GM12864 (cell line): ENCODE results near the gene GLUD1.
"Not testable (repeated sequence)": the region's sequence is repeated elsewhere in the genome, so short reads cannot be mapped to it uniquely, and the experiment has no call there.

Experiments
- DNase-seq: peaks from one replicate; pipeline ENCODE4 v3.0.0-alpha.2; 2011; ENCODE audit warnings: low read depth
- H3K4me3 ChIP-seq: 2 replicates; pipeline ENCODE4 v1.5.1; 2011; ENCODE audit warnings: mild to moderate bottlenecking, low read depth, low read length, control low read depth
- CTCF ChIP-seq: IDR thresholded peaks from 2 replicates; pipeline ENCODE4 v1.5.1; 2011; ENCODE audit warnings: low read depth, mild to moderate bottlenecking, moderate library complexity, low read length, control low read depth, inconsistent platforms; ENCODE audit errors: missing control alignments

GLUD1 gene

GRCh38 chr10:87038286-87038717 is 56.3 kb downstream of the GLUD1 start:
- no peak overlapping the region for H3K4me3 ChIP-seq
- TF ChIP-seq CTCF = no peak
- DNase-seq = no peak

GRCh38 chr10:87036623-87037022 is 58.0 kb downstream of the GLUD1 start:
- TF ChIP-seq CTCF = no peak
- no peak overlapping the region for H3K4me3 ChIP-seq
- no peak for DNase-seq

- H3K4me3 ChIP-seq = no peak overlapping the region
- TF ChIP-seq CTCF = no peak
- no peak for DNase-seq
Measured at GRCh38 chr10:87030912-87031635, 63.6 kb downstream of the GLUD1 start.

GRCh38 chr10:87030419-87030818 is 64.2 kb downstream of the GLUD1 start:
- not testable (repeated sequence) for DNase-seq, H3K4me3 ChIP-seq

GRCh38 chr10:87026747-87027508 is 67.7 kb downstream of the GLUD1 start:
- H3K4me3 ChIP-seq, DNase-seq: not testable (repeated sequence)

GRCh38 chr10:87025285-87025958 is 69.2 kb downstream of the GLUD1 start:
- not testable (repeated sequence) for H3K4me3 ChIP-seq, DNase-seq

GRCh38 chr10:87020056-87020455 is 74.6 kb downstream of the GLUD1 start, which contains the start of gene FAM25A:
TSS of gene FAM25A (plus strand) at chr10:87020294. CDS start at chr10:87020325, 31 bp downstream.
- not testable (repeated sequence) for DNase-seq, H3K4me3 ChIP-seq

GRCh38 chr10:87019504-87019903 is 75.1 kb downstream of the GLUD1 start:
- DNase-seq, H3K4me3 ChIP-seq: not testable (repeated sequence)

- DNase-seq, H3K4me3 ChIP-seq: not testable (repeated sequence)
Measured at GRCh38 chr10:87019066-87019465, 75.6 kb downstream of the GLUD1 start.

- H3K4me3 ChIP-seq, DNase-seq: not testable (repeated sequence)
Measured at GRCh38 chr10:87018127-87018526, 76.5 kb downstream of the GLUD1 start.

- not testable (repeated sequence) for DNase-seq, H3K4me3 ChIP-seq
Measured at GRCh38 chr10:87014986-87015716, 79.5 kb downstream of the GLUD1 start.

- DNase-seq = peak; percentile 3
- not testable (repeated sequence) for H3K4me3 ChIP-seq
Measured at GRCh38 chr10:87013528-87013927, 81.1 kb downstream of the GLUD1 start.

GRCh38 chr10:87009134-87009696 is 85.4 kb downstream of the GLUD1 start:
- H3K4me3 ChIP-seq, DNase-seq: not testable (repeated sequence)

- not testable (repeated sequence) for DNase-seq, H3K4me3 ChIP-seq
Measured at GRCh38 chr10:87008303-87008702, 86.3 kb downstream of the GLUD1 start.
